NCI-H446 (cell line): ENCODE measurements around the gene SKAP1.
"Not testable (repeated sequence)": the region's sequence is repeated elsewhere in the genome, so short reads cannot be mapped to it uniquely, and the experiment has no call there.

Source experiments
- DNase-seq, 2 experiments: peaks; one replicate each; lab custom pipeline; 2025; lab: John Stamatoyannopoulos, UW

SKAP1 gene

DNA sequence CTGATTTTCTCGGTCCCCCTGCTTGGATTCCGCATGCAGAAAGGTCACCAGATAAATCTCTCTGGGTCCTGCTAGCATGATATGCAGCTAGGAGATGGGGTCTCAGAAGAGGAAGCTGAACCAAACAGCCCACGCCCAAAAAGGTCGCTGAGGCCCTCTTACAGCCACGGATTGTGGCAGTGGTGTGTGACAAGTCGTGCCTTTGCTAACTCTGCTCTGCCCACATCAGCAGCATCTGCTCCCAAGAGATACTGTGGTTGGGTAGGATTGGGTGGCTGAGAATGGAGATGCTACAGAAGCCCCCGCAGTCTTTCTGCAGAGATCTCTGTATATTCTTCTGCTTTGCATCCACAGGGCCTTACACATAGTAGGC lies 15.2 kb upstream of the SKAP1 start:
- no peak for DNase-seq

DNA sequence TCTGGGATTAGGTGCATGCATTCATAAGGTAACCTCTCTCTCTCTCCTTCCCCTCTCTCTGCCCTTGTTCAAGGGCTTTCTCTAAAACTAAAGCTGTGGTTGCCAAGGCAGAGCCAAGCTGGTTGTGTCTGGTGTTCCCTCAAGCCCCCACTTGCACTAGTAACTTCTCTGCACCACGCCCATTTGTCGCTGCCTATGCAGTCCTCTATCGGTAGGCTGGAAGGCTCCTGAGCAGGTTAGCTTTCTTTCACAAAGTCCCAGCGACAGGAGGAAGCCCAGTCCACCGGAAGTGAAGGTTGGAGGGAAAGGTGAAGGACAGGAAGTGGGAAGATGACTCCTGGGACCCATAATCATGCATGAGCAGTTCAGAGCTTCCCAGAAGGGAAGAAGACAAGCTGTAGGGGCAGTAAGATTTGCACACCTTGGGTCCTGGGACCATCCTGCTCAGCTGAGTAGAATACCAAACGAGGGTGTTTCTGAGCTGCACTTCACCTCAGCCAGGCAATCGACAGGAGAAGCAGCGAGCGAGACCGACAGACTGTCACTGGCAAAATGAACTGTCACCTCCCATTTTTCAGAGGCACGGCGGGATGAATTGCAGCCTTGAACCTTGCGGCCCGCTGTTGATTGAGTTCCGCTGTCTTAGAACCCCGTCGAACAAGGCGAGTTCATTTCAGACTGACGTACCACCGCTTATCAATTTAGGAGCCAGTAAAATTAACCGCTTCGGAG lies 14.7 kb upstream of the SKAP1 start:
- DNase-seq = no peak

DNA sequence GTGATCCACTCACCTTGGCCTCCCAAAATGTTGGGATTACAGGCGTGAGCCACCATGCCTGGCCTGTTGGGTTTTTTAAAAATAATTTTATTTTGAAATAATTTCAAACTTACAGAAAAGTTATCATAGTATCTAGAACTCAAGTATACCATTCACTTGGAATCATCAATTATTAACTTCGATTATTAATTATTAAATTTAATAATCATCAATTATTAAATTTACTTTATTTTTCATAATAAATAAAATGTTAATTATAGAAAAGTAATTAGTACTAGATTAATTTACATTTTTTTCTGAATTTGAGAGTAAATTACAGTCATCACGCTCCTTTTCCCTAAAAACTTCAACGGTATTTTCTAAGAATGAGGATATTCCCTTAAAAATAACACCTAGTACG lies 13.7 kb upstream of the SKAP1 start:
- no peak for DNase-seq

DNA sequence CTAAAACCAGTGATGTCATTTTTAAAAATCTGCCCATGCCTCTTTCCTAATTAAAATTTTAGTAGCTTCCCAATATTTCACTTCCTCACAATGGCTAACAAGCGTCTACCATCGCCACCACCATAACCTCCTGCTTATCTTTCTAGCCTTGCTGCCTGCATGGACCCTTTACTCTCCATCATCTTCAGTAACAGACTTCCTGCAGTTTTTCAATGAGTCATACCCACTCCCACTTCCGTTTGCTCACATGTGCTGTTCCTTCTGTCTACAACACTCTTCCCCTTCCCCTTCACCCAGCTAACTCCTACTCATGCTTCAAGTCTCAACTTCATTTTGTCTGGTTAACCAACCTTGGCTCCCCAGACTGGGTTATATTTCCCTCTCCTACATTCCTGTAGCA lies 12.8 kb upstream of the SKAP1 start:
- no peak for DNase-seq

DNA sequence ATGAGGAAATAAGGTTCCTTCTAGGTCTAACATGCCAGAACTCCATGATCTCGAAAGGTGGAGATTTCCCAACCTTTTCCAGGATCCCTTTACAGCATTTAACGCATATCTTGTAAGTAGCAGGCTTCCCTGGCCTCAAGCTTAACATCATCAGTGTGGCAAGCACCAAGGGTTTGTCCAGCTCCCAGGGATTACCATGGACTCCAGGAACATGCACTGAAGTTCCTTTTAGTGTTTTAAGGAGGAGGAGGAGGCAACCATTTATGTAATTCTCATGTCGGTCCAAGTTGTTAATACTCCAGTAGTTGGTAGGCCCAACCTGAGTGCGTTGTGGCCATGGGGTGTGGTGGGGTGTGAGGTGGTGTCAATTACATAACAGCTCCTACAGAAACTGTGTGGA lies 11.8 kb upstream of the SKAP1 start:
- no peak for DNase-seq

DNA sequence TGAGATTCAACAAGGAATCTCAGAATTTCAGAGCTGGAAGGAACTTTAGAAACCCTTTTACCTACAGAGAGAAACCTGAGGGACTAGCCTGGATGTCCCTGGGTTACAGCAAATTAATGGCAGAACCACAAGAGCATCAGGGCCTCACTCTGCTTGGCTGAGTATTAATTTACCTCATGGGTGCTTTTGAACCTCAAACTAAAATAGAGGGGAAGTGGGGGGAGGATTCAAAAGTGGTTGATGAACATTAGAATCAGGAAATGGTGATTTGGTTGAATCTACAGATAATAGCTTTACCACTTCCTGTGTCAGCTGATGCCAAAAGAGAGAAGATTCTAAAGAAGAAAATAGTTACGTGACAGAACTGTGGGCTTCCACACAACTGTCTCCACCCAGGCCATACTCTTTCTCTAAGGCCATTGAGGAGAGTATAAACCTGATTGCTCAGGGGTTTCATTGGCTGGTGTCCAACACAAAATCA lies 11.3 kb upstream of the SKAP1 start:
- DNase-seq = no peak

DNA sequence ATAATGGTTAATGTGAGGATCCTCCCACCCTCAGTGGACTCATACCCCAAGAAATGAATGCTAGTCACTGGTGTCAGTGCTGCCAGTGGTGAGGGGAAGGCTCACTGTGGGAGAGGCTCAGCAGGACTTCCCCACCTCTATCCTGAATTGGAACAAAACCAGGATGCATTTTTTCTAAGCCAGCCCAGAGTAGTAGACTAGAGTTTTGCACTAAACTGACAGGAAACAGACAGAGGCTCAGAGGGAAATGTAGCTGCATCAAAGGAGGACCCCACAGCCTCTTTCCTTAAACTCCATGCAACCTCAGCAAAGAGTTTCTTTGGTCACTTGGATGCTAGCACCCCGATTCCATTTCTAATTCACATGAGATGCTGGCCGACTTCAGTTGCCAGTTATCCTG lies 10.7 kb upstream of the SKAP1 start:
- DNase-seq = no peak

DNA sequence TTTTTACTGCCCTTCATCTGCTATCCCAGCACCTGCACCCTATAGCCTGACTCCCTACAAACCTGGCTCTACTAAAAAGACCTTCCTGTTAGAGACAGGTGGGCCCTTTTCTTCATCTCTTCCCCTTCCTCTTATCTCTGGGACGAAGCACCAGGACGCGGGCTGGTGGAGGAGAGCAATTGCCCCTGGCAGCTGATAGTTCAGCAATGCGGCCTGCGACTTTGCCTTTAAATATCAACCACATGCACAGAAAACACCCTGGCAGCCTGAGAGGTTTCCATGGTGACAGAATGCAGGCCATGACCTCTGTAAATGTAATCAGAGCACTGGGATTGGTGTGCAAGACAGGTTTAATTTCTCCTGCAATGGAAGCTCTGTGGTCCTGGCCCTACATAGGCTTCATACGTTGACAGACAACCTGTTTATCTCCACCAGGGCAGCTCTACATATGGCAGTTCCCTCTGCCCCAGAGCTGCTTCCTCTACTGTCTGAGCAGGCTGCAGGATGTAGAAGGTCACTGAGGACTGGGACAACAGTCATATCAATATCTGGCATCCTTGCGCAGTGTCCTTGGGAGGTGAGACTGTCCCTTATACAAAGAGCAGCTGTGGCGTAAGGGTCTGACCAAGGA lies 10.0 kb upstream of the SKAP1 start:
- no peak for DNase-seq

DNA sequence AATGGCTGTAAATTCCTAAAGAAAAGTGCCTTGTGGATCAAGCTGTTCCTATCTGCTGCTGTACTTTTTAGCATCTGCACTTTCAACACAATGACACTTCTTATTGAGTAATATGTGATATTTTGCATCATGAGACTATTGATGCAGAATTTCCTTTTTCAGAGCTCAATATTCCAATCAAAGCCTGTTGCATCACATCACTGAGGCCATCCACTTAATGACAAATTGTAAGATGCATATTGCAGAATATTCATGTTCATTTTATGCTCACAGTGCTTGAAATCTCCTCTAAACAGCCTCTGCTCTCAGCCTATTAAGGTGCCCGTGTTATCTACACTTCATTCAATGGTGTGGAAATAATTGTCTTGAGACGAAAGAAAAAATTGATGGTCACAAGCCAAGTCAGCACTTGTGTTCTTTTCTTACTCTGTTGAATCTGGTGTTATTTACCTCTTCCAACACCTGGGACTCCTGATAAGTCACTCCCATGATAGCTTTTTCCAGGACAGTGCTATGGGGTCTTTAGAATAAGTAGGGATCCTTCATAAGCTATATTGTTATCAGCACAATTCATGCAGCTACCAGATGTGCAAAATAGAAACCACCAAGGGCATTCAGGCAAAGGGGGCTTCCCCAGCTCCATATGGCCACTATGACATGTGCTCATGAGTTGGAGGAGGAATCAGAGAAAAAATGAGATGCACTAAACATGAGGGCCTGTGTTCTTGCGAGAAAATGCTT lies 9.3 kb upstream of the SKAP1 start:
- DNase-seq = no peak

DNA sequence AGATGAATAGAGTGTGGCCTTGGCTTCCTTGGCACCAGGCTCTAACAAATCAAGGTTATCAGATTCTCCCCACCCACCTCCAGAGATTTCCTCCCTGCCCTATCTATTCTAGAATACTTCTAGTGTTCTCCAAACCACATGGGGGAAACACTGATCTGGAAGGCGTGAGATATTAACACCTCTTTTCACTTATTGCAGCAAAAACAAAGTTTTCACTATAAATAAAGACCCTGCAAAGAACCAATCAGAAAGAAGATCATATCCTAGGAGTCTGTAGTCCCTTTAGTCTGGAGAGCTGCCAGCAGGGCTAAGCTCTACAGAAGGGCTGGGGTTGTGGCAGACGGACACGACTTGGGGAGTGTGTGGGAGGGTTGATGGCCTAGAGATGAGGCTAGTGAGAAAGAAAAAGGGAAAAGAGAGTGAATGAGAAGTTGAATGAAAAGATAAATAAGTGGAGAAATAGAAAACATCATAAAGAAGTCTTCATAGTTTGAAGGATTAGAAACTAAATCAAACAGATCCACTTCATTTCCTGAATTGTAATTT lies 8.6 kb upstream of the SKAP1 start:
- no peak for DNase-seq

DNA sequence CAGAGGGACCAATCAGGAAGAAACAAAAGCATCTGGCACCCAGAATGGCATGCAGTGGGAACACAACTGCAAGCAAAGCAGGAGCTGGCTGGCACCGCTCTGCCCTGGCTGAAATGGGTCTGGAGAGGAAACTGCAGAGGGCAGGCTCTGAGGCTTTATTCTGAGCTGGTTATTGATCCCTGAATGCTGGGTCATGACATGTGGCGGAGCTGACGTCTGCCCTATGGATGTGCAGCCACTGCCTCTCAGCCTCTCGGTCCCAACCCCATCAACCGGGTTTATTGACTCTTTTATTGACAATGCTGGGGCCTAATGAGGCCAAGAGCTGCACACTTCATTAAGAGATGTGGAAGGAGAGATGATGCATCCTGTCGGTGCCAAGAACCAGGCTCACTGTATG lies 3.9 kb upstream of the SKAP1 start:
- DNase-seq = no peak

DNA sequence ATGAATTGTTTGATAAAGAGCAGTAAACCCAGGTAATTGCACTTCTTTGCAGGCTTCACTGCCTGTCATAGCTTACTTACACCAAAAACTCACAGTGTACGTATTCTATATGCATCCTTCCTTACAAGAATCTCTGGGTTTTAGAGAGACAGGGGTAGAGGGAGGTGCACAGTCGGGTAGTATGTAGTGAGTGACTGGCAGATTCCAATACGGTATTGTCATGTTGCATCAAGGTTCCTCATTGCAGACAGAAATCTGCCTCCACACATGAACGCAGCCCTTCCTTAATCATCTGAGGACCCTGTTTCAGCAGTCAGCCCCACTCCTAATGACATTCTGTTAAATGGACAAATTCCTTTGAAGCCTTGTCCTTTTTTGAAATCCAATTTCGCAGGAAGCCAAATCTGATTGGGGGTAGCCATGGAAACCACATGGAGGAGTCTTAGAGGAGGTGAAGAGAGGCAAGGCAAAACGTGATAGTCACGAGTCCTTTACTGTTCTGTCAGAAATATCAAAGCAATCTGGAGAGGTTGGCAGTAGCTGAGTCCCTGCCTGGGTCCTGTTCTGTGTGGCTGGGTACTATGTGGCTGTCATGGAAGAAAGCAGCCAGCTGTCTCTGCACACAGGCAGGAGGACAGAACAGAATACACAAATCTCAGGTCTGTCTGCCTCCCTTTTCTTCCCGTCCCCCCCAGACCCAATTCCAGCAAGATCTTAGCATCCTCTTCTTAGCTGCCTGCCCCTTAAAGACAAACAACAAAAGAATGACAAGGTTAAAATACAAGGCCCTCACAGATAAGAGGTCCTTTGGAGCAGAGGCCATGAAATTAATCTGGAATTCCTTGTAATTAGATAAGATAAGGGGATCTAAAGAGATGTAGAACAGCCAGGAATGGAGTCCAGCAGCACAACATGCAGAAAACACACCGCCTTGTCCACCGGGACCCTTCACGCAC lies 3.1 kb upstream of the SKAP1 start:
- no peak for DNase-seq

DNA sequence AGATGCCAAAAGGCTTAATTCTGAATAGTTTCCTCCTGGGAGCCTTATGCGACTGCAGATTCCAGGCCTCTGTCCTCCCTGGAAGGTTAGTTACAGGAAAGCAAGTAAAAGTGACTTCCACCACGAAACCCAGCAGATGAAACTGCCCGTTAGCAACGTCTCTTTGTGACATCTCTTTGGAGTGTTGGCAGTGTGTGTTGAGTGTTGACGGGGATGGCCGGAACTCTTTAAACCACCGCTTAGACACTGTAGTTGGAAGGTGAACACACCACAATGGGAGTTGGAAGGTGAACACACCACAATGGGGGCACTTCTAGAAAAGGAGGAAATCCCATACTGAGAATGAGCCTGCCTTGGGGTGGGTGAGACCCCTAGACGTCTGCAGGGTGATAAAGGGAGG lies 858 bp downstream of the SKAP1 start:
- no peak for DNase-seq

DNA sequence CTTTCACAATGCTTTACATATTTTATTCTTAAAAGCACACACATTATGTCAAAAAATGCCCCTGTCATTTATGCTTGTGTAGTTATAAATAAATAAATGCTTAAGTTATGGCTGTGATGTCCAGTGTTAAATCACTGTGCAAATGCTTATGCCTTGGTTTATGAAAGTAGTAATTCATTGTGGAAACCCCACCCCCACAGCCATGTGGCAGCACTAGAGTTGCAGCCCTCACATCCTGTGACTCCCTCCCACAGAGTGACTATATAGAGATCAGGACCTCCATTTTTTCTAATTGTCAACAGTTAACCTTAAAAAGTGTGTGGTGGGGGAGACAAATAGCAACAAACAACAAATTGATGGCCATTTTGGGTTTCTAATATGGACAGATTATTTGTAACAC lies 2.4 kb downstream of the SKAP1 start:
- no peak for DNase-seq

DNA sequence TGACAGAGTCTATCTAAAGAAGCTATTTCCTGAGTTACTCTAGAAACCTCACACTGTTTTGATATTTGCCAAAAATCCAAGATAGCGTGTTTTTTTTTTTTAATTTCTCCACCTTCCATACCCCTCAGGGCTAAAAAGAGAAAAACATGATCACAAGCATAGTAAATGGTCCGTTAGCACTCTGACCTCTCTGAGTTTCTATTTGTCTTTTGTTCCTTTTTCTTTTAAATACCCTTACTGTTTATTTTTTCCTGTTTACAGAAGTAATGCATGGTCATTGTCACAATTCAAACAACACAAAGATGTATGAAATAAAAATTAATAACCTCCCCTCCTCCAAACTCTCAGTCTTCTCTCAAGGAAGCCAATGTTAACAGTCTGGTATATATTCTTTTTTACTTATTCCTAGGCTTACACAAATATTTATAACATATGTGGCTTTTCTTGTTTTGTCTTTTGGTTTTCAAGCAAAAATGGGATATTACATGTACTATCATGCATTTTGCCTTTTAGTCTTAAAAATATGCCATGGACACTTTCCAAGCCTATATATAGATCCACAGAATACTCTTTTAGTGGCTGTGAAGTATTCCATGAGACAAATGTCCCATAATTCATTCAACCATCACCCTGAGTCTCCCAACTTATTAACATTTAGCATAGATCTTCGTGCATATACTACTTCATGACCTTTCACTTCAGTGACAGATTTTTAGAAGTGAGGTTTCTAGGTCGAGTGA lies 3.1 kb downstream of the SKAP1 start:
- DNase-seq = no peak

DNA sequence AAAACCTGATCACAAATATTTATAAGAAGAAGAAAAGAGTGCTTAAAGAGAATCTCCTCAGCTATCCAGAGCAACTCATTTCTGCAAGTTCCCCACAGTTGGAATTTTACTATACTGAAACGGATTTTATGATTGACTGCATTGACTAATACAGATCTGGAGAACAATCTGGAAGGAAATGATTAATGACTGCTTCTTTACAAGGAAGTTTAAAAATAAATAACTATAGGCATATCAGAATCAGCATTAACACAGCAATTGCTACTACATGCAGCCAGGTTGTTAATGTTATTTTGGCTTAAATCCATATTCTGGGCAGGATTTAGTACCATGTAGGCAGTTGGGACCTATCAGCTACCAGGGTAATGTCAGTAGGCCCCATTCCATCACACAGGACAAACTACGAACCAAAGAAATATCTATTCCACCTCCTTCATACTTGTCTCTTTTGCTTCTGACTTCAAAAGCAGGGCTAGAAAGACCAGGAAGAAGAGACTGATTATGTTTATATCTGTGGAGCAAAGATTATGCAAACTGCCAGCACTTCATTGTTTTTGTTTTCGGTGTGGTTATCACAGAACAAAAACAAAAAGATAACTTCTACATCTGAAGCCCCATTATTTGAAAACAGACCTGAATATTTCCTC lies 3.9 kb downstream of the SKAP1 start:
- no peak for DNase-seq

DNA sequence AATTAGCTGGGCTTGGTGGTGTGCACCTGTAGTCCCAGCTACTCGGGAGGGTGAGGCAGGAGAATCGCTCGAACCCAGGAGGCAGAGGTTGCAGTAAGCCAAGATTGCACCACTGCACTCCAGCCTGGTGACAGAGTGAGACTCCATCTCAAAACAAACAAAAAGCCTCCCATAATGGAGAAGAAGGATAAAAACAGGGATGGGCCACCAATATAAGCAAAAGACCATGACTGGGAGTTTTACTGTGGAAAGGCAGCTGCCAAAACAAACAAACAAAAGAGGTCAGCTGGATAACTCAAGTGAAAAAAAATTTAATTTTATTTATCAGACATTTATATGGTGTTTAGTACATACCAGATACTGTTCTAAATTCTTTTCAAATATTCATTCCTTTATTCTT lies 8.0 kb downstream of the SKAP1 start:
- DNase-seq = not testable (repeated sequence)

DNA sequence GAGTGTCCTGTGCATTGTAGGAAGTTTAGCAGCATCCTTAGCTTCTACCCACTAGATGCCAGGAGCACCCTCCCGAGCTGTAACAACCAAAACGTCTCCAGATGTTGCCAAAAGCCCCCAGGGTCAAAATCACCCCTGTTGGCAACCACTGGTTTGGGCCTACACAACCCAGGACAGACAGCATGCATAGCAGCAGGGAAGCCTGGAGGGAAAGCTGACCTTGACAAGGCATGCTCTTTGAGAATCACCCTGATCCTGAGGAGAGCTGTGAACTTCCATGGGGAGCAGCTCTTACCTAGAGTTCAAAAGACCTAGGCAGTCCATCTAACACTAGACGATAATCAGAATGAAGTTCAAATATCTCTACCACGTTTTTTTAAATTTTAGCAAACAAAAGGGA lies 9.2 kb downstream of the SKAP1 start:
- DNase-seq = no peak

DNA sequence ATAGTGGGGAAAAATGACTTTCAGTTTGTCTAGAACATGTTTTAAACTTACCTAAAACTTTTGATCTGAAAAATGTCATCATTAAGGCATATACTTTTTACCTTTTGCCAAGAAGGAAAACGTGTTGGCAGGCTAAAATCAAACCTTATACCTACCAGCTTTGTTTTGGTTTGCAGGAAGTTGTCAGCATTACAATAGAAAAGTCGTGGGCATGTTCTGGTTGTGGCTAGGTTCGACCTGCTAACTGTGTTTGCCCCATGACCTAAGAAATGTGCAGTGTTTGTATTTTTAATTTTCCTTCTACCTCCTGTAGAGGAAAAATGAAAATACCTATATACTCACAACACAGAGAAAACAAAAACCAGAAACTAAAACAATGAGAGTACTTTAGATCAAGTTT lies 13.0 kb downstream of the SKAP1 start:
- DNase-seq = no peak

DNA sequence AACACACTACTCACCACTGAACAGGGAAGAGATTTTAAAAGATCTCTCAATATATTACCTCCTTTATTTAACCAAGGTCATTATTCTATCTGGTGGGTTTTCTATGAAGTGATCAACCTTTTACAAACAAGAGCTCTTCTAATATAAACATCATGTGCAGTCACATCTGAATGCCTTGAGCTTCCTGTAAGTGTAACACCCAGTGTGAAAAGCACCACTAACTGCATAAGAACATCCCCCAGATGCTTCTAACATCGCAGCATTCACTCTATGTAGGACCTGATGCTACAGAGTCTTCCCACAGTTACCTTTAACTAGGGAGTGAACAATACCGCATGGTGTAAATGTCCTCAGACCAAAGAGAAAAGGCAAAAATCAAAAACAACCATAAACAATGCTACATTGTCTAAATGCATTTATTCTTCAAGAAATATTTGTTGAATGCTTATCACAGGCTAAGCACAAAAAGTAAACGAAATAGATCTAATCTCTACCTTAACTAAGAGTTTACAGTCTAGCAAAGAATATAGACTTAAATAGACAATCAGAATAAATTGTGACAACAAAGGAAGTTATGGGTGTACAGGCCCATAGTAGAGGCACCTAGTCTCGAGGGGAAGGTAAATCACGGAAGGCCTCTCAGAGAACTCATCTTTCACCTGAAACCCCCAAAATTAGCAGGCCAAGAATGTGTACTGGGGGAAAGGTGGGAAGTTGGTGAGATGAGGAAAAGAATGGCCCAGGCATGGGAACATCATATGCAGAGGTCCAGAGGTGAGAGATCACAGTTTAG lies 16.2 kb downstream of the SKAP1 start:
- no peak for DNase-seq
